Neuronal stem cell (in vitro differentiated cells): ENCODE data around the gene PANK4.
A peak's percentile ranks its signal among the peaks of the same experiment; 100 is the strongest.
"Not testable (repeated sequence)": the region's sequence is repeated elsewhere in the genome, so short reads cannot be mapped to it uniquely, and the experiment has no call there.

Source experiments
- DNase-seq: peaks from one replicate; pipeline ENCODE4 v3.0.0-alpha.2; 2013; ENCODE audit warnings: low spot score
- H2AFZ ChIP-seq: one replicate; pipeline ENCODE4 v1.6.1; 2013; ENCODE audit warnings: mild to moderate bottlenecking, low read length, inconsistent platforms
- H2AK5ac ChIP-seq: 2 replicates; pipeline ENCODE4 v1.6.1; 2013; ENCODE audit warnings: low read depth, mild to moderate bottlenecking, inconsistent platforms, low read length, moderate library complexity, mixed read lengths
- H2BK120ac ChIP-seq: 2 replicates; pipeline ENCODE4 v1.6.1; 2013; ENCODE audit warnings: low read depth, mild to moderate bottlenecking, inconsistent platforms, low read length, moderate library complexity, mixed read lengths
- H2BK12ac ChIP-seq: one replicate; pipeline ENCODE4 v1.6.1; 2013; ENCODE audit warnings: low read length, inconsistent platforms
- H2BK15ac ChIP-seq: 2 replicates; pipeline ENCODE4 v1.6.1; 2013; ENCODE audit warnings: mild to moderate bottlenecking, low read length, inconsistent platforms, mixed read lengths
- H2BK5ac ChIP-seq: one replicate; pipeline ENCODE4 v1.6.1; 2013; ENCODE audit warnings: inconsistent platforms, mild to moderate bottlenecking, low read length, moderate library complexity
- H3K14ac ChIP-seq: one replicate; pipeline ENCODE4 v1.6.1; 2013; ENCODE audit warnings: low read length, inconsistent platforms
- H3K18ac ChIP-seq: 2 replicates; pipeline ENCODE4 v1.6.1; 2013; ENCODE audit warnings: low read length, inconsistent platforms
- H3K23ac ChIP-seq: 2 replicates; pipeline ENCODE4 v1.6.1; 2013; ENCODE audit warnings: low read depth, mild to moderate bottlenecking, mixed read lengths, low read length, inconsistent platforms; ENCODE audit not compliant: poor library complexity
- H3K27ac ChIP-seq: replicated peaks from 3 replicates; pipeline ENCODE4 v1.5.1; 2013; ENCODE audit warnings: low read length, inconsistent platforms
- H3K27me3 ChIP-seq, 3 experiments: 2 replicates each; pipeline ENCODE4 v1.6.1; 2013; ENCODE audit warnings: low read length in 3 of 3, mild to moderate bottlenecking in 2 of 3, inconsistent platforms in 1 of 3, low read depth in 1 of 3, mixed read lengths in 1 of 3, moderate library complexity in 1 of 3; ENCODE audit not compliant: control insufficient read depth in 3 of 3, insufficient read depth in 3 of 3
- H3K36me3 ChIP-seq, 2 donors: replicated peaks in 1 of 2; 2 replicates each; pipeline ENCODE4 v1.6.1; 2013; ENCODE audit warnings: low read length in 2 of 2; ENCODE audit not compliant: control insufficient read depth in 2 of 2, insufficient read depth in 2 of 2
- H3K4ac ChIP-seq: 2 replicates; pipeline ENCODE4 v1.6.1; 2013; ENCODE audit warnings: inconsistent platforms, mild to moderate bottlenecking, low read length, moderate library complexity
- H3K4me1 ChIP-seq, 2 donors: 1 replicate in 1 of 2; 2 replicates in 1 of 2; pipeline ENCODE4 v1.6.1; 2013; ENCODE audit warnings: low read length in 2 of 2, low read depth in 1 of 2; ENCODE audit not compliant: control insufficient read depth in 2 of 2, insufficient read depth in 1 of 2
- H3K4me2 ChIP-seq: one replicate; pipeline ENCODE4 v1.6.1; 2013; ENCODE audit warnings: mild to moderate bottlenecking, low read length, inconsistent platforms; ENCODE audit not compliant: insufficient read depth, poor library complexity, severe bottlenecking
- H3K4me3 ChIP-seq, 2 donors: 2 replicates each; pipeline ENCODE4 v1.5.1; 2013; ENCODE audit warnings: low read length in 2 of 2, mild to moderate bottlenecking in 2 of 2, inconsistent platforms in 1 of 2, moderate library complexity in 1 of 2
- H3K79me1 ChIP-seq: one replicate; pipeline ENCODE4 v1.6.1; 2013; ENCODE audit warnings: low read depth, mild to moderate bottlenecking, inconsistent platforms, low read length, moderate library complexity
- H3K9ac ChIP-seq: one replicate; pipeline ENCODE4 v1.6.1; 2013; ENCODE audit warnings: mild to moderate bottlenecking, low read depth, low read length, inconsistent platforms; ENCODE audit not compliant: poor library complexity
- H3K9me3 ChIP-seq, 2 donors: replicated peaks in 1 of 2; 2 replicates each; pipeline versions ENCODE3 to v1.6.1; 2013; ENCODE audit warnings: low read length in 2 of 2, mild to moderate bottlenecking in 2 of 2, inconsistent platforms in 1 of 2, low read depth in 1 of 2, mixed read lengths in 1 of 2, moderate library complexity in 1 of 2; ENCODE audit not compliant: control insufficient read depth in 2 of 2, insufficient read depth in 1 of 2
- H4K8ac ChIP-seq: one replicate; pipeline ENCODE4 v1.6.1; 2013; ENCODE audit warnings: low read depth, mild to moderate bottlenecking, inconsistent platforms, low read length, moderate library complexity
- H4K91ac ChIP-seq: one replicate; pipeline ENCODE4 v1.6.1; 2013; ENCODE audit warnings: low read length, low read depth, mild to moderate bottlenecking, inconsistent platforms; ENCODE audit not compliant: poor library complexity
- WGBS, 2 donors: extraction: QIAGEN DNeasy Blood & Tissue Kit; methylation state at CpG; one replicate each; pipeline ENCODE4 v1.1.7; 2013; ENCODE audit warnings: missing lambda C conversion rate in 2 of 2, mixed read lengths in 1 of 2; ENCODE audit not compliant: insufficient read length in 2 of 2, insufficient replicate concordance in 1 of 2; ENCODE audit errors: extremely low coverage in 2 of 2; 5-methylcytosine and 5-hydroxymethylcytosine counted together

Gene PANK4

DNA sequence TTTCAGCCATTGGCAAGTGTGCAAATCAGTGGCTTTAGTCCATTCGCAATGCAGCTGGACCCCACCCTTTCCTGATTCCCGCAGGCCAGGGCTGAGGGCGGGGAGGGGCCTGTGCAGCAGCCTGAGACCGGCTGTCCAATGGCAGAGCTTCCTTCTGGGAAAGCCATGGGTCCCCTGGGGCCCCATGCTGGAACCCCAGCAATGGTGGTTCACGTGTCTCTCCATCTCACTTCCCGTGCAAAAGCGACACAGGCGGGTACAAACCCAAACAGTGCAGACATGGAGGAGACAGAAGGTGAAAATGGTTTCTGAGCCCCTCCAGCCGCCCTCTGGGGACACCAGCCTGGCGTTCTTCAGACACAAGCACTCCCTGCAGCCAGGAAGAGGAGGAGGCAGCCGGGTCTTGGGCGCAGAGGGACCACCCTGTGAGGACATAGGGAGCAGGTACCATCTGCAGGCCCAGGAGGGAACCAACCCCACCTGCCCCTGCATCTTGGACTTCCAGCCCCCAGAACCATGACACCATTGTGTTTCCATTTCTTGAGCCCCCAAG is 24.0 kb upstream of the PANK4 start:
- DNase-seq, result not testable (repeated sequence)

DNA sequence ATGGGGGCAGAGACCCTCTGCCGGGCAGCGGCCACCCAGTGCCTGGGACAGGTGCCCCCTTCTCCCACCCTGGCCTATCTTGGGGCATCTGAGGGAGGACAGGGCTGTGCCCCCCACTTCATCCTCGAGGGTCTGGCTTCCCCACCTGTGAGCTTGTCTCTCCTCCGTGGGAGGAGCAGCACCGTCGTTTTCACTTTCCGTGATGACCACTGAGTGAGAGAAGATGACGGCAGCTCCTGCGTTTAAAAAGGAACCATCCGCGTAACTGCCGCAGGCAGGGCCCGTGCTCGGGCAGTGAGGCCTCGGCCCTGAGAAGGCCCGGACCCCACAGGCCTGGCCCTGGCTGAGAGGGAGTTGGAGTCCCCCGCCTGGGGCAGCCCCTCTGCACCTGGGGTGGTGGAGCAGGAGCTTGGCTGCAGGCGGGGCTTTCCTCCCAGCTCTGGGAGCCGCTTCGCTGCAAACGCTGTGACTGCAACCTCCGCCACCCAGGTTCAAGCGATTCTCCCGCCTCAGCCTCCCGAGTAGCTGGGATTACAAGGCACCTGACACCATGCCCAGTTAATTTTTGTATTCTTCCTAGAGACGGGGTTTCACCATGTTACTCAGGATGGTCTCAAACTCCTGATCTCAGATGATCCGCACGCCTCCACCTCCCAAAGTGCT is 23.1 kb upstream of the PANK4 start:
- not testable (repeated sequence) for H3K27me3 ChIP-seq, H2BK15ac ChIP-seq, H3K23ac ChIP-seq, H4K8ac ChIP-seq, H3K9me3 ChIP-seq, H3K36me3 ChIP-seq, H3K4me3 ChIP-seq, H3K4me2 ChIP-seq, DNase-seq, H2BK5ac ChIP-seq, H3K14ac ChIP-seq, H4K91ac ChIP-seq
- Histone ChIP-seq H3K18ac (peak overlapping the region; percentile 84), H2BK120ac (peak overlapping the region; percentile 72), H3K4me1 (peaks cover 25 to 43% of the 10 kb centered on the region in 2 donors), H3K79me1 (peaks cover 13% of the 10 kb centered on the region), H2BK12ac (peak overlapping the region; percentile 93), H2AK5ac (peak overlapping the region; percentile 96), H2AFZ (peak overlapping the region; percentile 86), H3K4ac (peak overlapping the region; percentile 84), H3K27ac (peak overlapping the region; percentile 90), H3K9ac (peak overlapping the region; percentile 44)
- no CpG with 5 or more reads among the region's 28 CpGs for WGBS, 2 donors

More for the DNA sequence above, 24.0 kb upstream of the PANK4 start:
- H3K9ac ChIP-seq, H2BK15ac ChIP-seq, H3K36me3 ChIP-seq, H3K4me2 ChIP-seq, H3K23ac ChIP-seq, H2AK5ac ChIP-seq, H3K4ac ChIP-seq, H3K27me3 ChIP-seq, H2BK5ac ChIP-seq, H3K9me3 ChIP-seq, H4K91ac ChIP-seq, H3K27ac ChIP-seq, H3K4me3 ChIP-seq, H3K14ac ChIP-seq, H2BK12ac ChIP-seq, H2BK120ac ChIP-seq, H4K8ac ChIP-seq, H2AFZ ChIP-seq: not testable (repeated sequence)
- Histone ChIP-seq H3K18ac (peak overlapping the region; percentile 85), H3K4me1 (peaks cover 19 to 36% of the 10 kb centered on the region in 2 donors), H3K79me1 (peaks cover 11% of the 10 kb centered on the region)
- WGBS, 2 donors, result no CpG with 5 or more reads among the region's 12 CpGs

DNA sequence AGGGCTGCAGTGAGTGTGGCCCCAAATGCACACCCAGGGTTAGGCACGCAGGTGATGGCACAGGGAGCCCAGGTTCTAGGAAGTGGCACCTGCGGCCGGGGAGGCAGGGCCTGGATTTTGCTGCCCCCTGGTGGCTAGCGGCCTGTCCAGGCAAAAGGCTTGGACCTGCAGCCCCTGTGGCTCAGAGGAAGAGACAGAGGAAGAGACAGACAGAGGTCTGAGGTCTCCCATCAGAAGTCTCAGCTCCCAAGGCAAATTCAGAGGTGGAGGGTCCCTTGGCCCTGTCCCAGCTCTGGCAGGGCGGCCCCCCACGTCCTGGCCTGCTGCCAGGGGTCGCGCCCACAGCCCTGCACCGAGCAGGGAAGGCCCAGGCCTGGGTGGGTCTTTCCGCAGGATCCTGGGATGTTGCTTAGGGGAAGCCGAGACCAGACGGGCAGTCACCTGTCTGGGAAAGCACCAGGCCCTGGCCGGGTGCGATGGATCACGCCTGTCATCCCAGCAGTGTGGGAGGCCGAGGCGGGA is 21.7 kb upstream of the PANK4 start:
- Histone ChIP-seq H3K36me3 (no peaks in the 10 kb centered on the region), H3K4me3 (peak overlapping the region in 1 of 2 donors; percentile 91)

More for the DNA sequence above, 21.7 kb upstream of the PANK4 start:
- Histone ChIP-seq H3K4me2 (peak overlapping the region; percentile 94), H4K8ac (no peak overlapping the region), H2BK120ac (no peak overlapping the region), H2AFZ (peak overlapping the region; percentile 86), H3K27ac (peak overlapping the region; percentile 90), H4K91ac (no peak overlapping the region), H3K27me3 (no peaks in the 10 kb centered on the region), H3K79me1 (peaks cover 13% of the 10 kb centered on the region), H2AK5ac (peak overlapping the region; percentile 100), H3K4me1 (peaks cover 39 to 57% of the 10 kb centered on the region in 2 donors), H3K14ac (peak overlapping the region; percentile 89), H3K9me3 (no peaks in the 10 kb centered on the region), H2BK5ac (peak overlapping the region; percentile 100), H2BK12ac (peak overlapping the region; percentile 24), H3K4ac (peak overlapping the region; percentile 97), H3K23ac (peak overlapping the region; percentile 92), H3K9ac (peak overlapping the region; percentile 98), H2BK15ac (no peak overlapping the region), H3K18ac (peak overlapping the region; percentile 99)
- no CpG with 5 or more reads among the region's 17 CpGs for WGBS, 2 donors
- peak; percentile 76 for DNase-seq
